A172 (cell line): Measurements from ENCODE around the gene RFFL. TPM values are rescaled to one million over a fixed set of nuclear protein-coding genes. Genes with fewer than 3 reads are reported as not detected.
"Not testable (repeated sequence)": the region's sequence is repeated elsewhere in the genome, so short reads cannot be mapped to it uniquely, and the experiment has no call there.

Experiments used
- DNase-seq: peaks from one replicate; pipeline ENCODE4 v3.0.0-alpha.2; 2015; ENCODE audit warnings: low spot score
- total RNA-seq: library from RNA; depleted of rRNA; stranded (reverse); fragments of >200 nt; shearing (Covaris generic); gene quantifications from 2 replicates; pipeline ENCODE4 v1.2.3, GENCODE V29; 2014; rRNA removed

RFFL gene, protein sequence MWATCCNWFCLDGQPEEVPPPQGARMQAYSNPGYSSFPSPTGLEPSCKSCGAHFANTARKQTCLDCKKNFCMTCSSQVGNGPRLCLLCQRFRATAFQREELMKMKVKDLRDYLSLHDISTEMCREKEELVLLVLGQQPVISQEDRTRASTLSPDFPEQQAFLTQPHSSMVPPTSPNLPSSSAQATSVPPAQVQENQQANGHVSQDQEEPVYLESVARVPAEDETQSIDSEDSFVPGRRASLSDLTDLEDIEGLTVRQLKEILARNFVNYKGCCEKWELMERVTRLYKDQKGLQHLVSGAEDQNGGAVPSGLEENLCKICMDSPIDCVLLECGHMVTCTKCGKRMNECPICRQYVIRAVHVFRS
- total RNA-seq, result 12.5 and 12.8 TPM in 2 replicates

DNA sequence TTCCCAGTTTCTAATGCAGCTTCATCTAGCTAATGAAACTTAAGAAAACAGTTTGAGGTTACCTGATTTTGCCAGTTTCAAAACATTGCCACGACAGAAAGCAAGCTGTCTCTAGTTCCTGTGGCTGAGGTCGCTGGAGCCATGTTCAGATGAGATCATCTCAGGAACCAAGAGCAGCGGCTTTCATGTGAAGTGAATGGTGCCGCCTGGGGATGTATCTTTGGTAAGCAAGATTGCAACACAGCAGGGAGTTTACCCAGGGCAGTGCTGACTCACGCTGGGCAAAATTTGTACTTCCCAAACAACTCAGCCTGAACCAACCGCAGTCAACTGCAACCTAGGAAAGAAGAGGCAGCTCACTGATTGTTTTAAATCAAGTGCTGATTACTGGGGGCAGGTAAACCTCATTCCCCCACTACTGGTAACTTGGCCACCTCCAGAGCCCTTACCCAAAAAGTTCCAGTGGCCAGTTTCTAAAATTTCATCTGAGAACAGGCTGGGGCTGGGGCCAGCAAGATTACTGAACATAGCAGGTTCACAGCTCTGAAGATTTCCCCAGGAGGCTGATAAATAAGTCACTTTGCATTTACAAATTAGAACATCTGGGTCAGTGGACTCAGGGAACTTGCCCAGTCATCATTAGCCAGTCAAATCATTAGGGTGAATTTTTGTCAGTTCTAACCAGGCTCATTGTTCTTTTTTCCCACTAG lies at the start of gene RFFL:
Gene RFFL (minus strand): TSS at position 194 of the 710 bp plus-strand sequence. CDS start 37,154 bp downstream, outside the sequence.
- DNase-seq, result peak; percentile 98

DNA sequence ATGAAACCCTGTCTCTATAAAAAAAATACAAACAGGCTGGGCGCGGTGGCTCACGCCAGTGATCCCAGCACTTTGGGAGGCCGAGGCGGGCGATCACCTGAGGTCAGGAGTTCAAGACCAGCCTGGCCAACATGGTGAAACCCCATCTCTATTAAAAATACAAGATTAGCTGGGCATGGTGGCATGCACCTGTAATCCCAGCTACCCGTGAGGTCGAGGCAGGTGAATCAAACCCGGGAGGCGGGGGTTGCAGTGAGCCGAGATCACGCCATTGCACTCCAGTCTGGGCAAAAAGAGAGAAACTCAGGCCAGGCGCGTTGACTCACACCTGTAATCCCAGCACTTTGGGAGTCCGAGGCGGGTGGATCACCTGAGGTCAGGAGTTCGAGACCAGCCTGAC lies 47.3 kb upstream of the RFFL start:
- DNase-seq, result not testable (repeated sequence)

DNA sequence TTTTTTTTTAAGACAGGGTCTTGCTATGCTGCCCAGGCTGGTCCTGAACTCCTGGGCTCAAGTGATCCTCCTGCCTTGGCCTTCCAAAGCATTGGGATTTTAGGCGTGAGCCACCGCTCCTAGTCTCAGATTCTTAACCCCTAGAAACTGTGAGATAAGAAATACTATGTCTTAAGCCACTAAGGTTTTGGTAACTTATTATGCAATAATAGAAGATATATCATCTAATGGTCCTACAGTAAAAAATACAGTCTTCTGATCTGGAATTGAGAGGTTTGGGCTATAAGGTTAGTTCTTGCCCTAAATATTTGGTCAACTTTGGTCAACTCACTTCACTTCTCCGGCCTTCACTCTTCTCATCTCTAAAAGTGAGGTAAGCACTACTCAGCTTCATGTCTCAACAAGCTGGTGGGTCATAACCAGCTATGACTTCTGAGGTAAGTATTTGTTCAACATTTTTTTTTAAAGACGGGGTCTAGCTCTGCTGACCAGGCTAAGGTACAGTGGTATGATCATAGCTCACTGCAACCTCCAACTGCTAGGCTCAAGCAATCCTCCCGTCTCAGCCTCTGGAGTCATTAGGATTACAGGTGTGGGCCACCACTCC lies 41.4 kb upstream of the RFFL start:
- no peak for DNase-seq

DNA sequence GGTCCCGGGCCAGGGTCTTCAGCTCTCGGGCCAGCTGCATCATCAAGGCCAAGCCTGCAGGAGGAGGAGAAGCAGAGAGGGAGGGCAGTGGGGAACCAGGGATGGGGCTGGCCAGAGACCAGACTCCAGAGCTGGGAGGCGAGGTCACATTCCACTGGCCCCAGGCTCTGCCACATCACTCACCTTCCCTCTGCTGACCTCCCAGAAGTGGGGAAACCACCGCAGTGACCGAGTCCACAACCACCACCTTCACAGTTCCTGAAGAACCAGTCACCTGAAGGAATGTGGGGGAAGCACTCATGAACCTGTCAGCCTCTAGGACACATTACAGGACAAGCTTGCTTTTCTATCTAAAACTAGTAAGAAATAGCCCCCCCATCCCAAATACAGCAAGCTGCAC lies 39.8 kb upstream of the RFFL start:
- no peak for DNase-seq

DNA sequence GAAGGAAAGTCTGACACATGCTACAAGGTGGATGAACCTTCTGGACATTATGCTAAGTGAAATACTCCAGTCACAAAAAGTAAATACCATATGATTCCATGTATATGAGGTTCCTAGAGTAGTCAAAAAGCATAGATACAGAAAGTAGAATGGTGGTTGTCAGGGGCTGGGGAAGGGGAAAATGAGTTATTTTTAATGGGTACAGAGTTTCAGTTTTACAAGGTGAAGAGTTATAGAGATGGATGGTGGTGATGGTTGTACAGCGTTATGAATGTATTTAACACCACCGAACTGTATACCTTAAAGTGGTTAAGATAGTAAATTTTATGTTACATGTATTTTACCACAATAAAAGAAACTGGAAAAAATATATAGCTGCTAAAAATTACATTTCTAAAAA lies 38.2 kb upstream of the RFFL start:
- no peak for DNase-seq

DNA sequence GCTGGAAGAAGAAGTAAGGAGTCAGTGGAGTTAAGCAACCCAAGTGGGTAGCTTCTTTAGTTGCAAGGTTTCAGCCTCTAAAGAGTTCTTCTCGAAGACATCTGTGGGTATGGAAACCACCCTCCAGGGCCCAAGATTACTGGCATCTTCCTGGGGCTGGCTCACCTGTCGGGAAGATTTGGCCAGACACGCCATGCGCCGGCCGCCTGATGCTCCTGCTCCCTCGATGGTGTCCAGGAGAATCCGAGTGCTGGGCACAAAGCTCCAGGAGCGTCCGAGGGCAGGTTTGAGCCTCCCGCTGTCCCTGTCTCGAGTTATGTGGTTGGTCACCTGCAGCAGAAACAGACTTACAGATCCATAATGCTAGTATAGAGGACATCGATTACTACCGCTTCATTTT lies 37.5 kb upstream of the RFFL start:
- no peak for DNase-seq

DNA sequence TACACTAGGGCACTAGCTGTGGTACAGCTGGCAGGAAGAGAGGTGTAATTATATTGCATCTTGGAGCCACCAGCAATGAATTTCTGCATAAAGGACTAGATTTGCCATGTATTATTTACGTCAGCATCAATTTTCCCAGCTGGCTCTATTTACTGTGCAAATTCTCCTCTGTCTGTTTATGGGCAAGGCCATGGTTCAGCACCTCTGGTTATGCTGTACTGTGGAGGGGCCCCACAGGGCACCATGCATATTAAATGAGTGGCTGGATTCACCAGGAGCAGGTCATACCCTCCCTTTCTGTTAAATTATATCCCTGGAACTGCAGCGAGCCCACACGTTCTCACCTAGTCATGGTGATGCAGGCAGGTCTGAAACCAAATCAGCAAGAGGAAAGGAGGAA lies 36.4 kb upstream of the RFFL start:
- no peak for DNase-seq

DNA sequence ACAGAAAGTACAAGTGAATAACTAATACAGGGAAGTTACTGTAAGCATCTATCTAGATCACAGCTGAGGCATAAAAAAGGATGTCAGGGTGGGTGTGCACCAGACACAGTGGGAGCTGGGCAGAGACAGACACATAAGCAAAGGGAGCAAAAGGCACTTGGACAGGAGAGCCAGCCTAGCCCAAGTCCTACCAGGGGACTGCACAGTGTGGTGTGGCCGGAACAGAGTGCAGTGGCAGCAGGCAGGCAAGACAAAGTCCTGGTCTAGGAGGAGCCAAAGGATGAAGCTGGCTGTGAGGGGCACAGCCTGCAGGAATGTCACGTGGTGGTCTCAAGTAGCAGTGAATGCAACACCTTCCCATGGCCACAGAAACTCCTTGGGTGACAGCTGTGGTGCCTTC lies 34.3 kb upstream of the RFFL start:
- DNase-seq, result no peak

DNA sequence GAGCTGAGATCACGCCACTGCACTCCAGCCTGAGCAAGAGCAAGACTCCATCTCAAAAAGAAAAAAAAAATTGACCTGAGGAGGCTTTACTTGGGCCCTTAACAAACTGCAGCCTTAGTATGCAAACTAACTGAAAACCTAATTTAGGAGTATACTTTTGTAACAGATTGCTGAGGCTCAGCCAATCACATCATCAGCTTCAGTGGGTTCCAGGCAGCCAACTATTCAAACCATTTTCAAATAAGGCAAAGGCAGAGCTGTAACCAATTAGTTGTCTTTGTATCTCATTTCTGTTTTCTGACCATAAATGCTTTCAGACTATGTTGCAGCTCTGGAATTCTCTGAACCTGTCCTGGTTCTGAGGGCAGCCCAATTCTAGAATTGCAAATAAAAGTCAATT lies 32.2 kb upstream of the RFFL start:
- DNase-seq, result no peak

DNA sequence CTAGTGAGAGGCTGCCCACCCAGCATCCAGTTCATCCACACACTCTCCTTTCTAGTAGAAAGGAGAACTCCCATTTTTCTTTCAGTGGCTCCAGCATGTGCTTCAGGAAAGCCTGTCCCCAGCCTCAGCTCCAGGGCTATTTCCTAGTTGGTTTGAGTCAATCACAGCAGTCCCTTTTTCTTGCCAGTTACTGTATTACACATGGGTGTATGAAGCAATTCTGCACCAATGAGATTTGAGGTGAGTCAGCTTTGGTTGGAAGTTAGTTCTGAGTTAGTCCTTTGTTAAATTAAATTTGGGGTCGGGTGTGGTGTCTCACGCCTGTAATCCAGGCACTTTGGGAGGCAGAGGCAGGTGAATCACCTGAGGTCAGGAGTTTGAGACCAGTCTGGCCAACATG lies 31.4 kb upstream of the RFFL start:
- DNase-seq, result peak; percentile 87

DNA sequence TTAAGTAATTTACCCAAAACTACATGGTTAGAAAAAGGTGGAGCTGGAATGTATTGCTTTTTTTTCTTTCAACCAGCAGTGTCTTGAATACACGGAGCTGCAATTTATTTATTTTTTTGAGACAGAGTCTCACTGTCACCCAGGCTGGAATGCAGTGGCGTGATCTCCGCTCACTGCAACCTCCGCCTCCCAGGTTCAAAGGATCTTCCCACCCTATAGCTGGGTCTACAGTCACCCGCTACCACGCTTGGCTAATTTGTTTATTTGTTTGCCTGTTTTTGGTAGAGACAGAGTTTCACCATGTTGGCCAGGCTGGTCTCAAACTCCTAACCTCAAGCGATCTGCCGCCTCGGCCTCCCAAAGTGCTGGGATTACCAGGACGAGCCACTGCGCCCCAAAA lies 27.2 kb upstream of the RFFL start:
- not testable (repeated sequence) for DNase-seq

DNA sequence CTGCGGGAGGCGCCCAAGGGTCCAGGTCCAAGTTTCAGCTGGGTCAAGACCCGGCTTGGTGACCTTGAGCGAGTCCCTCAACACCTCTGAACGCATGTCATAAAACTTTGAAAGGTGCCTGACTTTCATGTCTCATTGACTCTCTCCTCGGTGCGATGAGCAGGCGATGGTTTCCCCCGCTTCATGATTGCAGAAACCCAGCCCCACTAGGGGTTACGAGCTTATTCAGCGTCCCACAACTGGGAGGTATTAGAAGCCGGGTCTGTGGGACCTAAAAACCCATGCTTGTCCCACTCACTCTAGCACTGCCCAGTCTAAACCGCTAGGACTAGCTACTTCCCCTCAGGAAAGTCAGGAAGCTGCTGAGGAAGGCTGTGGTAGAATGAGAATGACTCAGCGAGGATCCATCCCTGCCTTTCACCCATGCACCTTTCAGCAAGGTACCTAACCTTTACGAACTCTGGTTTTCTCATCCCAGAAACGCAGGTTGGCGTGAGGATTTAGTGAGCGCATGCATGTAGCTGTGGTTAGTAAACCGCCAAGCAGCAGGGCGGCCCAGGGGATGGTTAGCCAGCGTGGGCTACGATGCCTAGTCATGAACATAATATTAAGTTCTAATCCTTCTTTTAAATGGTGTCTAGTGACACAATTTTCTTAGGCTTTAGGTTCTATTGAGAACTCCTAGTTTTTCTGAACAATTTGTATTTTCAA lies 26.2 kb upstream of the RFFL start:
- peak; percentile 77 for DNase-seq

DNA sequence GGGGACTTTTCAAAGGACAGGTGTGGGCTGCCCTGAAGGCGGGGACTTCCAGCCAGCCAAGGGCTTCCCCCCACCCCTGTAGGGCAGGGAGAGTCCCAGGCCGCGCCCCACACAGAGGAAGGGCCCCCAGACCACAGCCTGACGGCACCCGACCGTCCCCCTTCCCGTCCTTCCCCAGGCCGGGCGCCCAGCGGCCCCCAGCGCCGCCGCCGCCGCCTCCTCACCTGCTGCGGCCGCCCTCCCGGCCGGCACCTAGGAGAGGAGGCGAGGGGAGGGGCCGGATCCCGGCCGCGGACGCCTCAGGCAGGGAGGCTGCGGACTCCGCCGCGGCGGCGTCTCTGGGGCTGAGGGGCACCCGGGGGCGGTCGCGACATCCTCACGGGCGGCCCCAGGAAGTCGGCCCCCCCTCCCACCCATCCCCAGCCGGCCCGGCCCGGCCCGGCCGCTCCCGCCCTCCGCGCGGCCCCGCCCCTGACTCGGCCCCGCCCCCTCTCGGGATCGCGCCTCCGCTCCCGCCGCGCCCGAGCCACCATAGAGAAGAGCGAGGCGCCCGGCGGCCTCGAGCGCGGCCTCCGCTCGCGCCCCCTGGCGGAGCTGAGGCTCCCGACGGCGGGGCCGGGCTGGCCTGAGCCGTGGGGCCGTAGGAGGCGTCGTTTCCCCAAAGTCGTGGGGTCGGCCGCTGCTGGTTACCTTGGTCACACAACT lies 25.5 kb upstream of the RFFL start:
- peak; percentile 63 for DNase-seq

DNA sequence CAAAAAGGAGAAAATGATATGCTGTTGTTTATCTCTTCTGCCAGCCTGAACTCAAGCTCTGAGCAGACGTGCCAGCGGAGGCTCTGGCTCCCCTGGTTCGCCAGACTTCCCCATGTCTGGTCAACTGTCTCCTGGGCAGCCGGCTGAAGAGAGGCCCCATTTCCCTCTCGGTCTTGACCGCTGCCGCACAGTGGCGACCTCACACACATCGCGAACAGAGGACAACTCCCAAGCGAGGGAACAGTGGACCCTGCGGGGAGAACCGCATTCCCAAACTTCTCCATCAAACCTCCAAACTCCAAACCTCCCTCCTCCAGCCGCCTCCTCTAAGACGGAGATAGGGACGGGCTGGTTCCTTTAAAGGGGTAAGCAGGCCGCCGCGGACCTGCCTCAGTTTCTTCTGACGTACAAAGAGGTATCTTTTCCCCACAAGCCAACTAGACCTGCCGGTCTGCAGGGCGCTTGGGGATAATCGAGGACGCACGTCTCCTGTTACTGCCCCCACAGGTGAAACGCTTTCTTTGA lies 24.9 kb upstream of the RFFL start:
- DNase-seq, result peak; percentile 40

DNA sequence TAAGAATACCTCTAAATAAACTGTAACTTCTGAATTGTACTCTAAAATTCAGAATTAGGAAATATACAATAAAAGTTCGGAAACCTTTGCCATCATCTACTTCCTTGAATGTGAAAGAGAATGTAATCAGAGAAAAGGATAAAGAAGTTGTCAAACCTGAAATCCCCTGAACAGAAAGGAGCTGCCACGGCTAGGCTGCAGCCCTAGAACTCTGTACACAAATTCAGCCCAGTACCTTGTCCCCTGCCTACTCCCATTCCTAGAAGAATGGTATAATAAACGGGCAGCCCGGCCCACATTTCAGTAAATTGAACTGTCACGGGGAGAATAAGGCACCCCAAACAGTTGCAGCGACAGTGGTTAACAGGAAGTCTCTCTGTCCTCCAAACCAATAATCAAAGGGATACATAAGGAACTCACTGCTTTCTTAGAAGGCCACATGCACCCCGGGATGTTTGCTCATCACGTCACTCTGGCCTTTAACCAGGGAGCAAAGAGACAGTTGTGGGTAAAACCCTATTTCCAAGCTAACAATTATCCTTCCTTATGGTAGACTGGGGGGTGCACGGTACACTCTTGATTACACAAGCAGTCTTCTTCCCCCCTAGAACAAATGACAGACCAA lies 24.3 kb upstream of the RFFL start:
- DNase-seq, result no peak

DNA sequence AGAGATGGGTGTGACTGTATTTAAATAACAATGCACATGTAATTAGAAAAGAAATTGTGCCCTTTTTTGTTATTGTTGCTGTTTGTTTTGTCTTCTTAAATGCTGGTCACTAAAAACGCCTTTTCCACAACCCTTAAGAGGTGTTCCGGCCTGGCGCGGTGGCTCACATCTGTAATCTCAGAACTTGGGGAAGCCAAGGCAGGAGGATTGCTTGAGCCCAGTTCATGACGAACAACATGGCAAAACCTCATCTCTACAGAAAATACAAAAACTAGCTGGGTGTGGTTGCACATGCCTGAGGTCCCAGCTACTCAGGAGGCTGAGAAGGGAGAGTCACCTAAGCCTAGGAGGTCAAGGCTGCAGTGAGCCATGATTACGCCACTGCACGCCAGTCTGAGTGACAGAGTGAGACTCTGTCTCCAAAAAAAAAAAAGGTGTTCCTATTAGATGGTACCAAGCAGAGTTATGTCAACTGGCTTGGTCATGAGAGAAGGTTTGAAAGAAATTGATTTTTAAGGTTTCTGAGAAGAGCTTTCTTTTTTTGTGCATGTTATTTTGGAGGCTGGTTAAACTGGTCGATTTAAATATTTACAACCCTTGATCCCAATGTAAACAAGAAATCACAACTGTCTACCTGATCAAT lies 23.5 kb upstream of the RFFL start:
- DNase-seq, result no peak

DNA sequence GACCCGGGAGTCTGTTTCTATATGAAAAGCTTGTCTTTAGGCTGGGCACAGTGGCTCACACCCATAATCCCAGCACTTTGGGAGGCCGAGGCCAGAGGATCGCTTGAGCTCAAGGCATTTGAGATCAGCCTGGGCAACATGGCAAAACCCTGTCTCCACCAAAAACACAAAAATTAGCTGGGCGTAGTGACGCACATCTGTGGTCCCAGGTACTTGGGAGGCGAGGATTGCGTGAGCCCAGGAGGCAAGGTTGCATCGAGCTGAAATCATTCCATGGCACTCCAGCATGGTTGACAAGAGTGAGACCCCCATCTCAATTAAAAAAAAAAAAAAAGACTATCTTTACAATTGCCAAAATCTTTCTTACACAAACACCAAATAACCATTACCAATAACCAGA lies 22.7 kb upstream of the RFFL start:
- DNase-seq, result no peak

DNA sequence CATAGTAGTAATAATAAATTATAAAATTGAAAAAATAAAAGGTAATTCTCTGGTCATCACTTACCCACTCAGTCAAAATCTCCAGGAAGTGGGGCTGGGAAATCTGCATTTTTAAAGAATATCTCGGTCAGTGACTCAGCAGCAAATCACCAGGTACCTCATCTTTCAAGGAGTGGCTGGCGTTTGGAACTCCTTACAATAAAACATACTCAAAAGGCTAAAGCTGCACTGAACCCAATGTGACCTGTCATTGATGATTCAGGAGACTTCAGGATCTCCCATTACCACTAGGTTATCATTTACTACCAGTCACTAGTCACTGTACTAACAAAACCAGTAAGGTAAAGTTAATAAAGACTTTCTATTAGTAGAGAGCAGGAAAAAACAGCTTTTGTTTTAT lies 21.5 kb upstream of the RFFL start:
- DNase-seq, result peak; percentile 92

DNA sequence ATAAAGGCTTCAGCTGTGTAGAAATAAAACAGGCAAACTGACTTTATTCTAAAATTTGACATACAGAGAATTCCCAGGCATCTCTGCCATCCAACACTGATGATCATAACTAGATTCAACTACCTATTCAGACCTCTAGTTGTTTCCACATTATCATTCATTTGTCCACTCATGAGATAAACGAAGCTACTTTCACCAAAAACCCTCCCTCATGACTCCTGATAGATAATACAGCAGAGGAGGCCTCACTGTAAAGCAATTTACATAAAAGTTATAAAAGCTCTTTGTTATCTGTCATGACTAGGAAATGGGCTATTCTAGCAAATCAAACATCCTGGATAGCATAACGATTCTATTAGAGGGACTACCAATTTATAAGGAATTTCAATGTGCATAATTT lies 19.6 kb upstream of the RFFL start:
- no peak for DNase-seq

DNA sequence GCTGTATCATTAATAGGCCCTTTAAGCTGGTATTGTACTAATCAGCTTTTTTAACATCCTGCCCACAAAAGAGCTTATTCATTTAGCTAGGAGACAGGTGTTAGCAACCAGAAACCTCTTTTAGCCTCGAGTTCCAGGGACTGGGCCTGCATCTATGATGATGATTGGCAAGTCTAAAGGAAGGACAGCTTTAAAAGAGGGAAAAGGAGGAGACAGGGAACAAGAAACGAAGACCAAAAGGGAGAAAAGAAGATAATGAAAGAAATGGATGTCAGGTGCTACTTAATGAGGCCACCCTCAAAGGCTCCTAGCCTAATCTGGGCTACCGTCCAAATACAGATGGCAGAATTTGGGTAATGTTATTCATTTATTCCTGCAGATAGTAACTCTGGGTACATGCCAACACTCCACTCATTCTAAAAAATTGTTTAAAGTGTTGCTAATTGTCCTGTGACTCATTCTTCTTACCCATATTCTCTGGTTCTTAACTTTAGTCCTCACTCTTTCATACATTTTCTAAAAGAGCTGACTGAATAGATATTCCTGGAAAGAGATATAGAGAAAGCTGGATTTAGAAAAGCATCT lies 18.7 kb upstream of the RFFL start:
- DNase-seq, result peak; percentile 93
